Stimulated activated CD4-positive, alpha-beta T cell treated with anti-CD3 and anti-CD28 coated beads, Interleukin-2, amount 100 ng/mL, for 4 hours (primary cell): ENCODE results near the gene ZDHHC7.
"Not testable (repeated sequence)": the region's sequence is repeated elsewhere in the genome, so short reads cannot be mapped to it uniquely, and the experiment has no call there.

Source experiments
- DNase-seq: peaks from one replicate; pipeline ENCODE4 v3.0.0-alpha.2; 2020; ENCODE audit warnings: low read depth

The ZDHHC7 gene

GRCh38 chr16:84938616-84939015 is 72.7 kb downstream of the ZDHHC7 start:
- DNase-seq: not testable (repeated sequence)

- no peak for DNase-seq
These were observed 73.9 kb downstream of the ZDHHC7 start for GRCh38 chr16:84937196-84938005.

GRCh38 chr16:84933774-84934631 is 77.3 kb downstream of the ZDHHC7 start:
- DNase-seq: no peak

GRCh38 chr16:84932681-84933080 is 78.7 kb downstream of the ZDHHC7 start:
- no peak for DNase-seq

GRCh38 chr16:84931506-84931905 is 79.8 kb downstream of the ZDHHC7 start:
- DNase-seq: no peak

GRCh38 chr16:84931107-84931494 is 80.2 kb downstream of the ZDHHC7 start:
- DNase-seq: no peak

GRCh38 chr16:84930298-84931106 is 80.8 kb downstream of the ZDHHC7 start:
- no peak for DNase-seq

- no peak for DNase-seq
These were observed 81.7 kb downstream of the ZDHHC7 start for GRCh38 chr16:84929421-84930297.

- no peak for DNase-seq
These were observed 82.5 kb downstream of the ZDHHC7 start for GRCh38 chr16:84928679-84929420.

- DNase-seq: no peak
These were observed 83.4 kb downstream of the ZDHHC7 start for GRCh38 chr16:84927621-84928591.

GRCh38 chr16:84926462-84926861 is 84.9 kb downstream of the ZDHHC7 start:
- no peak for DNase-seq

- no peak for DNase-seq
These were observed 85.5 kb downstream of the ZDHHC7 start for GRCh38 chr16:84925773-84926372.

GRCh38 chr16:84925092-84925772 is 86.1 kb downstream of the ZDHHC7 start:
- peak; percentile 51 for DNase-seq

- DNase-seq: no peak
These were observed 86.8 kb downstream of the ZDHHC7 start for GRCh38 chr16:84924331-84925091.
